GM12878 (cell line): Measurements from ENCODE around the gene KLHL5.
A peak's percentile ranks its signal among the peaks of the same experiment; 100 is the strongest.

Source experiments
- CBX5 ChIP-seq: sonication (generic); IDR thresholded peaks from 2 replicates; pipeline ENCODE4 v1.6.1; 2016; ENCODE audit warnings: low read depth, moderate library complexity, mild to moderate bottlenecking, inconsistent platforms
- FOXK2 ChIP-seq: fragments of 450-650 bp; IDR thresholded peaks from 2 replicates; pipeline ENCODE4 v1.6.1; 2017; ENCODE audit warnings: mild to moderate bottlenecking, moderate library complexity
- GABPA ChIP-seq: IDR thresholded peaks from 2 replicates; pipeline ENCODE4 v1.6.1; 2014; ENCODE audit warnings: antibody characterized with exemption, low read depth, mild to moderate bottlenecking, inconsistent platforms
- HDAC2 ChIP-seq: fragments of 200-600 bp; sonication (generic); IDR thresholded peaks from 2 replicates; pipeline ENCODE4 v1.6.1; 2017
- HDAC6 ChIP-seq: fragments of 200-600 bp; sonication (generic); IDR thresholded peaks from one replicate; pipeline ENCODE4 v1.8.0; 2017; ENCODE audit warnings: antibody characterized with exemption; ENCODE audit not compliant: unreplicated experiment
- POLR2AphosphoS5 ChIP-seq: IDR thresholded peaks from 2 replicates; pipeline ENCODE4 v1.6.1; 2011; ENCODE audit warnings: mild to moderate bottlenecking, low read length, inconsistent platforms
- REST ChIP-seq: IDR thresholded peaks from 2 replicates; pipeline ENCODE4 v1.6.1; 2012; ENCODE audit warnings: mild to moderate bottlenecking, low read depth, low read length
- TCF12 ChIP-seq: IDR thresholded peaks from 2 replicates; pipeline ENCODE4 v1.6.1; 2011; ENCODE audit warnings: low read depth, mild to moderate bottlenecking, low read length
- TF ChIP-seq, protein P1 (sequence below): IDR thresholded peaks from 2 replicates; pipeline ENCODE4 v1.6.1; 2012; ENCODE audit warnings: low read depth, low read length, improper control_type of control experiment
- TF ChIP-seq, protein P2 (sequence below), 3 experiments: IDR thresholded peaks in 2 of 3; conservative IDR thresholded peaks in 1 of 3; 2 replicates each; pipeline ENCODE4 v1.5.1; 2011; ENCODE audit warnings: low read depth in 3 of 3, low read length in 3 of 3, mild to moderate bottlenecking in 3 of 3, control low read depth in 2 of 3, moderate library complexity in 2 of 3, inconsistent platforms in 1 of 3, mixed read lengths in 1 of 3; ENCODE audit not compliant: control insufficient read depth in 2 of 3, insufficient read depth in 1 of 3; ENCODE audit errors: extremely low read depth in 1 of 3
- TF ChIP-seq, protein P3 (sequence below): fragments of 450-650 bp; IDR thresholded peaks from 2 replicates; pipeline ENCODE4 v1.6.1; 2017; ENCODE audit warnings: mild to moderate bottlenecking

- TF ChIP-seq, protein P1, sequence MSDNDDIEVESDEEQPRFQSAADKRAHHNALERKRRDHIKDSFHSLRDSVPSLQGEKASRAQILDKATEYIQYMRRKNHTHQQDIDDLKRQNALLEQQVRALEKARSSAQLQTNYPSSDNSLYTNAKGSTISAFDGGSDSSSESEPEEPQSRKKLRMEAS = no peak
- TF ChIP-seq POLR2AphosphoS5 (no peak), FOXK2 (no peak), CBX5 (no peak), GABPA (no peak), TCF12 (no peak), REST (no peak), HDAC2 (no peak), HDAC6 (no peak)
- TF ChIP-seq, protein P2, sequence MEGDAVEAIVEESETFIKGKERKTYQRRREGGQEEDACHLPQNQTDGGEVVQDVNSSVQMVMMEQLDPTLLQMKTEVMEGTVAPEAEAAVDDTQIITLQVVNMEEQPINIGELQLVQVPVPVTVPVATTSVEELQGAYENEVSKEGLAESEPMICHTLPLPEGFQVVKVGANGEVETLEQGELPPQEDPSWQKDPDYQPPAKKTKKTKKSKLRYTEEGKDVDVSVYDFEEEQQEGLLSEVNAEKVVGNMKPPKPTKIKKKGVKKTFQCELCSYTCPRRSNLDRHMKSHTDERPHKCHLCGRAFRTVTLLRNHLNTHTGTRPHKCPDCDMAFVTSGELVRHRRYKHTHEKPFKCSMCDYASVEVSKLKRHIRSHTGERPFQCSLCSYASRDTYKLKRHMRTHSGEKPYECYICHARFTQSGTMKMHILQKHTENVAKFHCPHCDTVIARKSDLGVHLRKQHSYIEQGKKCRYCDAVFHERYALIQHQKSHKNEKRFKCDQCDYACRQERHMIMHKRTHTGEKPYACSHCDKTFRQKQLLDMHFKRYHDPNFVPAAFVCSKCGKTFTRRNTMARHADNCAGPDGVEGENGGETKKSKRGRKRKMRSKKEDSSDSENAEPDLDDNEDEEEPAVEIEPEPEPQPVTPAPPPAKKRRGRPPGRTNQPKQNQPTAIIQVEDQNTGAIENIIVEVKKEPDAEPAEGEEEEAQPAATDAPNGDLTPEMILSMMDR (IDR thresholded peaks at IDR 0.05 in 2 of 3, conservative IDR thresholded peaks at IDR 0.05 in 1 of 3; ENCODE audit: control insufficient read depth in 2 of 3, extremely low read depth in 1 of 3, insufficient read depth in 1 of 3, low read depth in 3 of 3, low read length in 3 of 3) = peak in 2 of 3 experiments; percentile 19 to 22; a peak in 2 of 6 replicates
- TF ChIP-seq, protein P3, sequence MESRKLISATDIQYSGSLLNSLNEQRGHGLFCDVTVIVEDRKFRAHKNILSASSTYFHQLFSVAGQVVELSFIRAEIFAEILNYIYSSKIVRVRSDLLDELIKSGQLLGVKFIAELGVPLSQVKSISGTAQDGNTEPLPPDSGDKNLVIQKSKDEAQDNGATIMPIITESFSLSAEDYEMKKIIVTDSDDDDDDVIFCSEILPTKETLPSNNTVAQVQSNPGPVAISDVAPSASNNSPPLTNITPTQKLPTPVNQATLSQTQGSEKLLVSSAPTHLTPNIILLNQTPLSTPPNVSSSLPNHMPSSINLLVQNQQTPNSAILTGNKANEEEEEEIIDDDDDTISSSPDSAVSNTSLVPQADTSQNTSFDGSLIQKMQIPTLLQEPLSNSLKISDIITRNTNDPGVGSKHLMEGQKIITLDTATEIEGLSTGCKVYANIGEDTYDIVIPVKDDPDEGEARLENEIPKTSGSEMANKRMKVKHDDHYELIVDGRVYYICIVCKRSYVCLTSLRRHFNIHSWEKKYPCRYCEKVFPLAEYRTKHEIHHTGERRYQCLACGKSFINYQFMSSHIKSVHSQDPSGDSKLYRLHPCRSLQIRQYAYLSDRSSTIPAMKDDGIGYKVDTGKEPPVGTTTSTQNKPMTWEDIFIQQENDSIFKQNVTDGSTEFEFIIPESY = no peak
Observed at GRCh38 chr4:39061457-39061856, 575 bp upstream of the KLHL5 start.
